HG03025 (cell line): ENCODE measurements around the gene WWOX.

ENCODE experiments used
- ATAC-seq: cut with Tn5 transposase; IDR thresholded peaks from one replicate; pipeline ENCODE4 v1.9.1; 2021; ENCODE audit warnings: mild to moderate bottlenecking, moderate library complexity; ENCODE audit not compliant: unreplicated experiment, low FRiP score

WWOX gene

DNA sequence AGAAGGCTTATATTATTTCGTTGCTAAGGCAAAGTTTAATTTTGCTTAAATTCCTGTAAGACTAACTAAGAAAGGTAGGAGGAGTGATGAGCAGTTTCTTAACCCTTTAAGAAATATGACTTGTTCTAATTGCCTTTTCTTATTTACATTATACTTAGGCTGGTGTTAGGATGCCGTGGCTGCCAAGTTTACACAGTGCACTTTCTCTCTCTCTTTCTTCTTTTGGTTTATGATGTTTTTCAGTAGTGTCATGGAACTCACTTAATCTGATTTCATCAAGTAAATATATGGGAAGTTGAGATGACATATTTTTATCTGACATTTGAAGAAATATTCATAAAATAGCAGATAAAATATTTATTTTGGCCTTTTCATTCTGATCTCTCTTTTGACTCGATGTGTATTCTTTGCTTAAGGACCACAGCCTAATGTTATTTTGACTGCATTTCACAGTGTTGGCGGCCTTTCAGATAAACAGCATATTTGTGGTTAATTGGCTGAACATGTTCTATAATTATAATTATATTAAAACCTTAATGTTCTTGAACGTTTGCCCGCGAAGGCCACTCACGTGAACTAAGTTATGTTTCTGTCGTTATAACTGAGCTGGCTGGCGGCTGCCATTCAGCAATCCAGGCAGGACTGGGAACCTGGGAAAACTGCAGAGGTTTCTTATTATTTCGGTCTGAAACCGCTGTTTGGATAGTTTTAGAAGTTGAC lies 191.6 kb downstream of the WWOX start:
- ATAC-seq, result no peak

DNA sequence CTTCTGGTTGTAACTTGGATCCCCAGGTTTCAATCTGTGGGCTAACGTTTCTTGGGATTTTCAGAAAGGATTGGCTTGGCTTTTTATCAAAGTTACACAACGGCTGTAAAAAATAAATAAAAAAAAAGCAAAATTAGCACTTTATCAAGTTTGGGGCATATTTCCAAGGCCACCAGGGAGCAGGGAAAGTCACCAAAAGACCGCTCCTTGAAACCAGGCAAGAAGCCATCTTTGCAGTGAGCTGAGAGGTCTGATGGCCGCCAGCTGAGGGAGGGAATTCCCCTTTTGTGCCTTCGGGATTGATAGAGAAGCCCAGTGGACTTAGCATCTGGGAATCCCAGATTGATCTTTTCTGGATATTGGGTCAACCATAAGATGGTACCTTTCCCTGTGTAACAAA lies 192.2 kb downstream of the WWOX start:
- no peak for ATAC-seq

DNA sequence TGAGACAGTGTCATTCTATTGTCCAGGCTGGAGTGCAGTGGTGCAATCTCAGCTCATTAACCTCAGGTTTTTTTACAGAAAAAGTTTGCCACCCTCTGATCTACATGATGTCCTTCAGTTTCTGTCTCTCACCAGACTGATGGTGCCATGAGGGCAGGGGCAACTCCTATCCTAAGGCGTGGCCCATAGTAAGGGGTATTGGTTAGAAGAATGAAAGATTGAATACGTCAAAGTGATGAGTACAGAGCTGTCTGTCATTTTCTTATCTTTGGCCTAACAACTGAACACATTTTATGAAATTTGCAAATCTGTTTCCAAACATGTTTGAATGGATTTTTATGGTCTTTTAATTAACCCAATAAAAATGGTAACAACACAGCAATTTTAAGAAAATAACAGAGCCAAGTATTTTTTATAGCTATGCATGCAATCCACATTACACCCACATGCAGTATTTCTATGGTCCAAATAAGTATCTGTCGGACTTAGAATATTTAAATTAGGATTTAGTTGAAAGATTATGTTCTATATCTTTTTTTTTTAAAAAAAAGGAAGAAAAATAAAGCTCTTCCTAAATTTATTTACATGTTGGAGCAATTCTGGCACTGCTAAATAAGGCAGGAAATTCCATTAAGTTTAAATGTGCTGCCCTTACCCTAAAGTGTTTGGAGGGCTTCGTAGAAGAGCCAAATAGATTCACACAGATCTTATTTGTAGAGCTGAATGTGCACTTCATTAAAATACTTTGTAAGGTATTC lies 192.8 kb downstream of the WWOX start:
- ATAC-seq, result no peak

DNA sequence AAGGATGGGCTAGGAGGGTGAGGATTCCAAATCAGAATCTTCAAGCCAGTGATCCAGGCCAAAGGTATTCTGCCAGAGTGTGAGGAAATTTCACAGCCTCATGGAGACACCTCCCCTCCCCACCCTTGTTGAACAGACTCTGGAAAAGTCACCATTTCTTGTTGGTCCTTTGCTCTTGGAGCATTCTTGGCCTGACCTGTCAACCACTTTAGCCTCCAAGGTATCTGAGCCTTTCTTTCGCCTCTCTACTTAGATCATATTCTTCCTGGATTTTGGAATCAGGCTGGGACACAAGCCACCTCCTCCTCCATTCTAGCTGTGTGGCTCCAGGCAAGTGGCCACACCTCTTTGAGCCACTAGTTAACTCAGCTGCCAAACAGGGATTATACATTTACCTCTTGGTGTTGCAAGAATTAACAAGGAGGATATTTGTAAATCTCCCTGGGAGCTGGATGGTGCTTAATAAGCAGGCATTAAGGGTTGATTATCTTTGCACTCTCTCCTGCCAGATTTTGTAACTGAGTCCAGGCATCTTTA lies 193.5 kb downstream of the WWOX start:
- no peak for ATAC-seq

DNA sequence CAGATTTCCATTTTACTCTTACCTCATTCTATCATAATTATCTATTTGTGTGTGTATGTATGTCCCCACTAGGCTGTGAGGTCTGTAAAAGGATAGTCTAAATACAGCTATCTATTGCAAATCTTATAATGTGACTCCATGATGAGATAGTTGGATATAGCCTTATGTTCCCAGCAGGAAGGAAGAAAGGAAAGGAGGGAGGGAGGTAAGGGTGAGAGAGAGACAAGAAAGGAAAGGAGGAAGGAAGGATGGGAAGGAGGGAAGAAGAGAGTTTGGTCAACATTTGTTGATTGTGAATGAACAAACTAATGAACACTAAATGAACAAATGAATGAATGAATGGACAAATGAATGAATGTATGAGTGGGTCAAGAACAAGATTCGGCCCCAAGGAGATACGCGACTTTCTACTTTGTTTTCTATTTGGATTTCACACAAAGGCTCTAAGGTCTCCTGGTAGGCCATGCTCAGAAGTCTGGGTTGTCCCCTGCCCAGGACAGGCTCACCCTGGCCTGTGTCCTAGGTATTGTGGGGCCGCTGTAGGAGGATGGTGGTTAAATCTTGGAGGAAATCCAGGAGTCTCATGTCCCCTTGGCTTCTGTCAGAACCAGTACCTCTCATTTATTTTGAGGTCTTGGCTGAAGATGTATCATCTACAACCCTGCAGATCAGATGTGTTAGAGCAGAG lies 195.2 kb downstream of the WWOX start:
- ATAC-seq, result no peak

DNA sequence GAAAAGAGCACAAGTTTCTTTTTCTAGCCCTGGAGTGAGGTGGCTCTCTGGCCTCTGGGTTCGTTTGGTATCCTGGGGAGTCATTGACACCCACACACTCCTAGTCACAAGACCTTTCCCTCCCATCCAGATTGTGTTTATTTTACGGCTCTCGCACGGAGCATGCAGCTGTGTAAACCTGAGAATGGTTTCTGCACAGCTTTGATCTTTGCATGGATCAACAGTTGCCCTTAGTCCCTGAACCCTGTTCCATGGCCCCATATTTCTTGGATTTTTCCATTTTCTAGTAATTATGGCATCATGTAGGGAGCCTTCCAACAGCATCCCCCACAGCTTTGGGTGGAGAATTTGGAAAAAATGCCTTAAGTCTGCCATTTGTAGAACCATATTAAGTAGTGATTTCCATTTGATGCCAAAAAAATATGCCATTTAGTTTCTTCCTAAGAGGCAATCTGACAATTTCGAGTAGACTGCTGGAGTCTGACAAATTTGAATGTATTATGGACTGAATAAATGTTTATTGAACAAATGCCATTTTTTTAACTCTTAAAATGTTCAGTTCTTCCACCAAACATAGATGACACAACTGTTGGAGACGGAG lies 197.7 kb downstream of the WWOX start:
- ATAC-seq, result no peak

DNA sequence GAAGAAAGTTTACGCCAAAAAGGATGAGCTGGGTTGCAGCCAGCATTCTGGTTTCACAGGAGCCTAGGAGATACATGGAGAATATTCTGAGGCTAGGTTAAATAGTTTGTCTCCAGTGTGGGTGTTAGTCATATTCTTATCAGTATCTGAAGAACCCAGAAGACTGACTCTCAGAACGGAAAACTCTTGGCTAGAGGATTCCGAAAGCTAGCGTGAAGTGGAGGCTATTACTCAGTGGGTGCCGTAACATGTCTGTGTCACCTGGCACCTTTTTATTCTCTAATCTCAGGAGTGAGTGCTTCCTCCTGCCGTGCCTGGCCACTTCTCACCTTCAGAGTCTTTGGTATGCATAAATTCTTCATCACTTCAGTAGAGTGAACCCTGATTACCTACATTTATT lies 199.5 kb downstream of the WWOX start:
- ATAC-seq, result no peak

DNA sequence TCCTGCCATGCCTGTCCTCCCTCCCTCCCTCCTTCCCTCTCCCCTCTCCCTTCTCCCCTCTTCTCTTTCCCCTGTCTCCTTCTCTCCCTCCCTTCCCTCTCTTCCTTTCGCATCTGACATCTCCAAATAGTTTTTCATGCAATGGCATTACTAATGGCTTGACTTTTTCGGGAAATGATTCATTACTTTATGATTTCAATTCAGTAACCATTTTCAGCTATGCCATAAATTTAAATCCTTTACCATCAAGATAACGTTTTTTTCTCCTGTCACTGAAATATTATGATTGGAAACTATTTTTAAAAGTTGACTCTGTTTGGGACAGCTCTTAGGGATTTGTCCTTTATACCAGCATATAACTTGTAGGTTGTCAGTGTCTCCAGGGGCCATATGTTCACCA lies 201.0 kb downstream of the WWOX start:
- no peak for ATAC-seq

DNA sequence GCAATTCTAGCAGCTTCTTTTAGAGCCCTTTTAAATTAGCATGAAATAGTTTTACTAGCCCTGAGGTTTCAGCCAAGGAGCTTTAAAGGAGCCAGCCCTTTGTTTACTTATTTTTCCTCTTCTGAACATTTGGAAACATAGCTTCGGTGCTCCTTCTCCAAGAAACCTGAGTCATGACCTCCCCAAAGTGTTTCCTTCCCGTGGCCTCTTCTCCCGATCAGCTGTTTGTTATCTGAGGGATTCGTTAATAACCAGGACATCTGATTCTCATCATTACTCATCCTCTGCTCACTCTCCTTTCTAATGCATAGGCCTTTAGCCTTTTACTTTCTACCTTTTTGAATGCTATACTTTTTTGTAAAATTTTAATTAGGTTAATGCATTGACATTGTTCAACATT lies 204.5 kb downstream of the WWOX start:
- no peak for ATAC-seq

DNA sequence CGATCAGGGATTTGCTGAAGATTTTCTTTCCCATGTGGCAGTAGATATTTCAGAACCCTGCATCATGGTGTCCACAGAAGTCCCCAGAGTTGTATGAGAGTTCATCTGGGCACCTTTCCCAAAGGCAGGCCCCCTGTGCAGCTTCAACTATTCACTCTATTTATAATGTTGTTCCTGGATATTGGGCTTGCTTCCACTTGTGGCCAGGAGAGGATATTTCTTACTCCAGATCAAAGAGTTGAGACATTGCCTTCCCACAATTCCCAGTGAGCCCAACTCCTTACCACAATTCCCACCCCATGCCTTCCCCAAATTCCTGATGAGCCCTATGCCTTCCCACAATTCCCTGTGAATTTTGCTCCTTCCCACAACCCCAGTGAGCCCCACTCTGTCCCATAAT lies 206.9 kb downstream of the WWOX start:
- no peak for ATAC-seq

DNA sequence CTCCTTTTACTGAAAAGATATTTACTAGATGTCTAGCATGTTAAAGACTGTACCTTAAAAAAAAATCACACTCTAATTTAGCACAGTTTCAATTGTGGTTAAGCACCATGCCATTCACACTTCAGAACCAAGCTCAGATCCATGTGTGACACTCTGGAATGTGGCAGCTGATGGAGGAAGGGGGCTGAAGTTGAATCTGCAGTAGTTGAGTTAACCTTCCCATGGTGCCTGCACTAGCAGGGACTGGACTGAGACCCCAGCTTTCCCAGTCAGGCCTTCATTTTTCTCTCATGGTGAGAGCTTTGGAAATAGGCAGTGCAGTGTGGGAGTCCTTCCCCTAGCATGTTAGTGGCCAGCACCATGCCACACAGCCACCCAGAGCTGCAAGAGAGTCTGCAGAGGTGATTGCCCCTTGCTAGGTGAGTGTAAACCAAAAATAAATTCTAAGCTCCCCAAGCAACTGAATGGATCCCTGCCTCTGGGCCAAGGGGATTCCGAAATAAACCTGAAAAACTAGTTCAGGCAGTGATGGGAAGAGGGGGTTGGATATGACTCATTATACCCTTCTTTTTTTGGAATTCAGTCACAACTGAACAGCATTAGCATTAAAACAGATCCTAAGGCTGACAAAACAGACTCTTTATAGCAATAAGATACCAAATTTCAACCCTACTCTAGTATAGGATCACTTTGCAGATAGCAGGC lies 208.5 kb downstream of the WWOX start:
- no peak for ATAC-seq

DNA sequence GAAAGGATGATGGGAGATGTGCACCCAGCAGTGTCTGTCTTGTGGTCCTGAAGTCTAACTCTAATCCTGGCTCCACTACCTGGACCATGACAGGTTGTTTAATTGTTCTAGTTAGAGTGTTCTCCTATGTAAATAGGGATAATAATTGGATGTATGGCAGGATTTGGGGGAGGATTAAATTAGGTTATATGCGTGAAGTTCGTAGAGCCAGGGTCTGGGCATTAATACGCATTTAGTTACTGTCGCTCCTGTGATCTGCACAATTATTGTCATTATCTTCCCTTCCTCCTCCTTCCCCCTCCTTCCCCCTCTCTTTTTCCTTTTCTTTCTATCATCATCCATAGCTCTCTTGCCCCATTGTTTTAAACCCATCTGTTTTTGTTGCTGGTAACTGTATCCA lies 210.3 kb downstream of the WWOX start:
- ATAC-seq, result no peak

DNA sequence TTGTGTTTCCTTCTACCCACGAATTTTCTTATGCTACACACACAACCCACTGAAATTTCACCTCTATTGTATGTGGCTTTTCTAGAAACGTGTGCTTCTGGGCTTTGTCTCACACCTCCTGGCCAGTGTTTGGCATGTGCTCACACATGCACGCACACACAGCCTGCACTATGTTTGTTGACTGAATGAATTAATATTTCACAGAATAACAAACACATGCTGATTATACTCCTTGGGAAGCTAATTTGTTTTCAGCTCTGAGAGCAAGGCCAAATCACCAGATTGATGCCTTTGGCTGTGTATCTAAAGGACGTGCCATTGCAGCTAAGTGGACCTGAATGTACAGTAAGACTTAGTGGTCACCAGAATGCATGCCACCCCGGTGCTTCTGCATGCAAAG lies 210.7 kb downstream of the WWOX start:
- ATAC-seq, result no peak

DNA sequence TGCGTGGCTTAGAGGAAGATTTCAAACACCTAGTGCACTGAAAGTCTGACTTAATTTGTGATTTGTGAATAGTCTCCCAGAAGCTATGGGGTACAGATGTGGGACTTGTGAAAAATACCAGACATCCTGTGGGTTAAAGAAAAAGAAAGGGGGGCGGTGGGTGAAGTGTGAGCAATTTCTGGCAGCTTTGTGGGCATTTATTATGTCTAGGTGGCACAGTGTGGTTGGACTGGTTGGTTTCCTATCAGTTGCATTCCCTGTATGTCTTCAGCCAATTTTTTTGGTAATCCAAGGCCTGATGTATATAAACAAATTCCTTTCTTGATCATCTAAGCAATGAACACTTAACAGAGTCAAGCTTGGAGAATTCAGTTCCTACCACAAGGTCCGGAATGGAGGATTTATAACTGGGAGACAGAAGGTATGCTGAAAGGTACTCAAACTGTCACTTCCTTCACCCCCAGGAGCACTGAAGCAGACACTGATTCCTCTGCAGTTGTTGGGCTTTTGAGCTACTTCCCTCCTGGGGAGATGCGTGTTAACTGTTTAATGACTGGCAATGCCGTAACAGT lies 211.6 kb downstream of the WWOX start:
- ATAC-seq, result no peak

DNA sequence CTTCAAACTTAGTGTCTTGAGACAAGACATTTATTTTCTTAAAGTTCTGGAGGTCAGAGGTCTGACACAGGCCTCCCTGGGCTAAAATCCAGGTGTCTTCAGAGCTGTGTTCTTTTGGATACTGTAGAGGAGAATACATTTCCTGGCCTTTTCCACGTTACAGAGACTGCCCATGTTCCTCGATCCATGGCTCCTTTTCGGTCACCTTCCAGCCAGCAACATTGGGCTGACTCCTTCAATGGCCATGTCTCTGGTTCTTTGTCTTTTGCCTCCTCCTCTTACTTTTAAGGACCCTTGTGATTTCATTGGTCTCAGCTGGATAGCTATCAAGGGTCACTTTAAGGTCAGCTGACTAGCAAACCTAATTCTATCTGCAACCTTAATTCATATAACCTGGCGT lies 212.4 kb downstream of the WWOX start:
- no peak for ATAC-seq

DNA sequence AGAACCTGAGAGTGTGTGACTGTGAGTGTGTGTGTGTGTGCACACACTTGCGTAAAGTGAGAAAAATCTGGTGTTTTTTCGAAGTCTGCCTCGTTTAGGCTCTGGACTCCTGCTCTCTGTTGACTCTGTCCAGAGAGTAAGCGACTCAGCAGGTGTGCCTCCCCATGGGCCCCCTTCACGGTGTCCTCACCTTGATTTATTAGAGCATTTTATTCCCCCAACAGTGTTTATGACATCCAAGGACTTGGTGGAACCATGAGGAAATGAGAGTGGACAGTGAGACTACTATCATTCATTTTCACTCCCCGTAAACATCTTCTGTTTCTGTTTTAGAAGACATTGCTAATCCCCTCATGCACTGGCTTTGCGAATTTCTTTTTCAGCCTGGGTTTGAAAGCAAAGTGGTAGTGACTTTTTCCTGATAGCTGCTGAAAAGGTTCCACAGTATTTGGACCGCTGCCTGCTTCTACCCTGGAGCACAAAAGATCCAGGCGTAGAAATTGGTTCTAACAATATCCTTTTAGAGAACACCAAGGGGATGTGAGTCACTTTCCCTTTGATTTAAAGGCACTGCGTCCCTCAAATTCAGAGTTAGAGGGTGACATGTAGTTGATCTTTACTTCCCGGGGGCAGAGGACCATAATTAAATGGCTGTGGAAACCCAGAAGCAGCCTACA lies 218.2 kb downstream of the WWOX start:
- ATAC-seq, result no peak

DNA sequence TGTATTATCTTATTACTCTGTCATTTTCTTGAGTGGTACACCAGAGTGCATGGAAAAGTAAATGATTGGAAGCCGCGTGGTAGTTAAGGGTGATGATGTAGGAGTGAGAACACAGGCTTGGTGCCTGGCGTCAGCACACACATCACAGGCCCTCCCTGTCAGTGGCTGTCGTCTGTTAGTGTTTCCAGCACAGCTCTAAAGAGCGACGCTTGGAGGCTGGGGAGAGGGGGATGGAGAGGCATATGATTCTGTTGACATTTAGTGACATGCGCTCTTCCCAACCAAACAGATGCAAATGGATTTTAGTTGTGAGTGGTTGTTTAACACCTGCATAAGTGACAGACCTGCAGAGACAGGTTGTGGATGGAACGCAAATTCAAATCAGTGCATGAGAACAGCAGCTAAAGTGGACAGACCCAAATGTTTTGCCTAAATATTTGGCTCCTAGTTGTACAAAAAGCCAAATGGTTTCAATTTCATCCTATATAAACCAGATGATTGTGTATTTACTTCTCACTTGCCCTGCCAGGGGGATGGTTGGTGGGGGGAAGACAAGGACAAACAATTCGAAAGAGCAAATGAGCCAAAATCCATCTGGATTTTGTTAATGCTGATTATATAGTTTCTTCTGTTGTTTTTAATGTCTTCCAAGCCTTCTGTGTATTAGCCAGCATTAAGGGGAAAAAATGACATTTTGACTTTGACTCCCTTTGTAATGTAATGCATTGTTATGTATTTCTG lies 222.3 kb downstream of the WWOX start:
- ATAC-seq, result no peak

DNA sequence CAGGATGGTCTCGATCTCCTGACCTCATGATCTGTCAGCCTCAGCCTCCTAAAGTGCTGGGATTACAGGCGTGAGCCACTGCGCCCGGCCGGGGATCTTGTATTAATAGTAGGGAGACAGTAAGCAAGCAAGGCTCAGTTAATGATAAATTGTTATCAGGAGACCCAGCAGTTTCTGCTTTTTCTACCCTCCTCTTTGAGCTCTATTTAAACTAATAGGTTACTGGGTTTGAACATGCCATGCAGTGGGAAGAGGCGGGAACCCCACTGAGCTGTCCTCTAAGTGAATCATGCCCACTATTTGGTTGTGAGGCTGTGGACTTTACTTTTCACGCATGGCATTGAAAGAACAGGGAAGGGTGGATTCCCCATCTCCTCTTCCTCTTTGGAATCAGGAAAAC lies 223.9 kb downstream of the WWOX start:
- no peak for ATAC-seq
